HFFc6 (cell line): ENCODE measurements around the gene HS3ST4. TPM values are rescaled to one million over a fixed set of nuclear protein-coding genes. Genes with fewer than 3 reads are reported as not detected.

ENCODE experiments used
- DNase-seq: peaks from one replicate; pipeline ENCODE4 v3.0.0-alpha.2; 2018
- H3K27ac Mint-ChIP-seq: 2 replicates; pipeline ENCODE4 v1.8.0; 2020; ENCODE audit warnings: mild to moderate bottlenecking, mixed read lengths
- H3K27me3 Mint-ChIP-seq: 2 replicates; pipeline ENCODE4 v1.8.0; 2021; ENCODE audit warnings: mild to moderate bottlenecking, moderate library complexity, mixed read lengths; ENCODE audit not compliant: insufficient read depth
- H3K36me3 Mint-ChIP-seq: 2 replicates; pipeline ENCODE4 v1.8.0; 2021; ENCODE audit warnings: low read depth, mixed read lengths
- H3K4me1 Mint-ChIP-seq: 2 replicates; pipeline ENCODE4 v1.8.0; 2020; ENCODE audit warnings: low read depth, mixed read lengths
- H3K4me3 Mint-ChIP-seq: 2 replicates; pipeline ENCODE4 v1.8.0; 2020; ENCODE audit warnings: mild to moderate bottlenecking, moderate library complexity, mixed read lengths
- H3K9me3 Mint-ChIP-seq: 2 replicates; pipeline ENCODE4 v1.8.0; 2020; ENCODE audit warnings: mild to moderate bottlenecking, mixed read lengths
- total RNA-seq, 6 experiments: library from RNA; stranded (reverse); fragmentation: NEBNext Ultra II Directional; extraction: Animal tissue kit (Norgen Biotek cat#: 25700); gene quantifications; 2 replicates in 1 of 6; 3 replicates in 5 of 6; pipeline ENCODE4 v1.2.3, GENCODE V29; 2021
- TF ChIP-seq, protein P1 (sequence below): fragments of 200-600 bp; sonication (generic); IDR thresholded peaks from 2 replicates; pipeline ENCODE4 v1.5.0; 2021; ENCODE audit warnings: antibody characterized with exemption, mild to moderate bottlenecking

The HS3ST4 gene
- total RNA-seq, 6 experiments from 2014 or later: not detected

DNA sequence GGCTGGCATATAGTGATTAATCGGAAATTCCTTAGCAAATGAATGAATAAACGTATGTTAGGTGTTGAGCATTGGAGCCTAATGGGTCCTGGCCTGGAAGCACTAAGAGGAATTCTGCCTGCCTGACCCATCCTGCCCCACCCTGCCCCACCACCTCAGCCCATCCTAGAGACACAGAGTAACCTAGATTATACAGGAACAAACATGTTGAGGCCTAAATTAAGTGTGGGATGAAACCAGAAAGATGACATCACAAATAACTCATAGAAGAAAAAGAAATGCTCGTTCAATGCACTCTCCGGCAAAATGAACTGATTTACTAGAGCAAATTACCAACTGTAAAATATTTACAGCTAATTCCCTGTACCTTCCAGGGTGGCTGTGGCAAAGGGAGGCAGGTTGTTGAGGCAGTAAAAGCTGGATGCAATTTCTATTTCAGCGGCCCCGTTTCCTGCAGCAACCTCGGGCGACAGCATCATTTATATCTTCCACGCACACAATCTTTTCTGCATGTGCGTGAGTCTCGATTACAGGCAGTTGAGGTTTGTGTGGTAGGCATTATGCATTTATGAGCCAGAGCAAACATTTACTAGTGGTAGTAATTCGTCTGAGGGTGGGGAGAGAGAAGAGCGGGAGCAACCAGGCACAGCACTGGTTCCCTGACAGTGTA, 417.2 kb downstream of the HS3ST4 start:
- Mint-ChIP-seq H3K36me3 (no peaks in the 10 kb centered on the region; the same call in 1 of the 2 replicates), H3K4me3 (no peak overlapping the region), H3K27ac (no peak overlapping the region), H3K4me1 (no peaks in the 10 kb centered on the region), H3K9me3 (peaks cover 29% of the 10 kb centered on the region), H3K27me3 (no peaks in the 10 kb centered on the region)
- TF ChIP-seq, protein P1, sequence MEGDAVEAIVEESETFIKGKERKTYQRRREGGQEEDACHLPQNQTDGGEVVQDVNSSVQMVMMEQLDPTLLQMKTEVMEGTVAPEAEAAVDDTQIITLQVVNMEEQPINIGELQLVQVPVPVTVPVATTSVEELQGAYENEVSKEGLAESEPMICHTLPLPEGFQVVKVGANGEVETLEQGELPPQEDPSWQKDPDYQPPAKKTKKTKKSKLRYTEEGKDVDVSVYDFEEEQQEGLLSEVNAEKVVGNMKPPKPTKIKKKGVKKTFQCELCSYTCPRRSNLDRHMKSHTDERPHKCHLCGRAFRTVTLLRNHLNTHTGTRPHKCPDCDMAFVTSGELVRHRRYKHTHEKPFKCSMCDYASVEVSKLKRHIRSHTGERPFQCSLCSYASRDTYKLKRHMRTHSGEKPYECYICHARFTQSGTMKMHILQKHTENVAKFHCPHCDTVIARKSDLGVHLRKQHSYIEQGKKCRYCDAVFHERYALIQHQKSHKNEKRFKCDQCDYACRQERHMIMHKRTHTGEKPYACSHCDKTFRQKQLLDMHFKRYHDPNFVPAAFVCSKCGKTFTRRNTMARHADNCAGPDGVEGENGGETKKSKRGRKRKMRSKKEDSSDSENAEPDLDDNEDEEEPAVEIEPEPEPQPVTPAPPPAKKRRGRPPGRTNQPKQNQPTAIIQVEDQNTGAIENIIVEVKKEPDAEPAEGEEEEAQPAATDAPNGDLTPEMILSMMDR: no peak
- DNase-seq: no peak

- Mint-ChIP-seq H3K27ac (no peak overlapping the region), H3K4me3 (no peak overlapping the region), H3K9me3 (peaks cover 23% of the 10 kb centered on the region), H3K4me1 (no peaks in the 10 kb centered on the region), H3K36me3 (no peaks in the 10 kb centered on the region; the same call in 1 of the 2 replicates), H3K27me3 (no peaks in the 10 kb centered on the region; the same call in 1 of the 2 replicates)
- no peak for DNase-seq
- TF ChIP-seq, protein P1: no peak
Observed at GRCh38 chr16:26111900-26112299, 420.1 kb downstream of the HS3ST4 start.

- Mint-ChIP-seq H3K27me3 (no peaks in the 10 kb centered on the region; the same call in none of the 2 replicates), H3K4me1 (no peaks in the 10 kb centered on the region), H3K36me3 (no peaks in the 10 kb centered on the region; the same call in 1 of the 2 replicates), H3K27ac (no peak overlapping the region), H3K4me3 (no peak overlapping the region), H3K9me3 (peaks cover 40% of the 10 kb centered on the region)
- DNase-seq: no peak
- TF ChIP-seq, protein P1: no peak
Observed at GRCh38 chr16:26118575-26118974, 426.8 kb downstream of the HS3ST4 start.

GRCh38 chr16:26120729-26121128, 429.0 kb downstream of the HS3ST4 start:
- Mint-ChIP-seq H3K27ac (no peak overlapping the region), H3K4me3 (no peak overlapping the region), H3K27me3 (no peaks in the 10 kb centered on the region; the same call in 1 of the 2 replicates), H3K9me3 (peaks cover 45% of the 10 kb centered on the region), H3K4me1 (no peaks in the 10 kb centered on the region), H3K36me3 (no peaks in the 10 kb centered on the region)
- no peak for DNase-seq
- TF ChIP-seq, protein P1: no peak

DNA sequence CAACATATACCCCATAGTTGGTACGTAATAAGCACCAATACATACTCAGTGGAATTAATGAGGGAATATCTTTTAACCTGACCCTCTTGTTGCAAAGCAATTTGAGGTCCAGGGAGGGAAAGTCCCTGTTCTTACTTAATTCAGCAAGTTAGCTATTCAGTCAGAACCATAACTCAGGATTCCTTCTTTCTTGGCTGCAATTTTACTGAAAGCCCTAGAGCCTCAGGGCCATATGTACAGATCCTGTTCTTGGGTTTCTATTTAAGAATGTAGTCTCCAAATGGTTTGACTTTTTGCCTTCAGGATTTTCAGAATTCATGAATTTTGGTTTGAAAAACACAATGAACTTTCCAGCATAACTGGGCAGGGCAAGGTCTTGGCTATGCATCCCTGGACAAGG, 436.5 kb downstream of the HS3ST4 start:
- no peak overlapping the region for H3K4me3 Mint-ChIP-seq
- no peak overlapping the region for H3K27ac Mint-ChIP-seq
- H3K27me3 Mint-ChIP-seq: no peaks in the 10 kb centered on the region
- TF ChIP-seq, protein P1: no peak
- no peaks in the 10 kb centered on the region for H3K4me1 Mint-ChIP-seq
- H3K9me3 Mint-ChIP-seq: peaks cover 40% of the 10 kb centered on the region
- H3K36me3 Mint-ChIP-seq: no peaks in the 10 kb centered on the region
- no peak for DNase-seq
